ENCODE results near the gene GRM1.

- TF ChIP-seq CTCF (IDR thresholded peaks at IDR 0.05) (no peak), EP300 (IDR thresholded peaks at IDR 0.05) (no peak), POLR2AphosphoS5 (IDR thresholded peaks at IDR 0.05) (no peak)
Measured at GRCh38 chr6:146361128-146361924, 332.5 kb downstream of the GRM1 start.
